ENCODE results near the gene ANKRD40CL. TPM values are rescaled to one million over a fixed set of nuclear protein-coding genes. Genes with fewer than 3 reads are reported as not detected.

Gene ANKRD40CL
- total and polyA plus RNA-seq, 9 donors = not detected

- Histone ChIP-seq H3K4me3 (no peak overlapping the region), H3K27ac (peak overlapping the region; percentile 5 to 40), H3K9me3 (no peaks in the 10 kb centered on the region), H3K36me3 (no peaks in the 10 kb centered on the region), H3K27me3 (no peaks in the 10 kb centered on the region), H3K4me1 (ENCODE audit: insufficient read depth) (peaks cover 8% of the 10 kb centered on the region)
- TF ChIP-seq CTCF (IDR thresholded peaks at IDR 0.05) (no peak), EP300 (IDR thresholded peaks at IDR 0.05) (no peak), POLR2A (IDR thresholded peaks at IDR 0.05) (no peak)
- WGBS, 3 donors = 72 to 88% (median 78%) methylated on average over 4 of the region's 4 CpGs
- DNase-seq = no peak
- intact Hi-C loops (cut with DNase I) = loop anchor here in 3 of 4 donors (2.0 to 10.0 kb wide), 4 partner anchors 56 to 240 kb away; partner anchors contain the start of gene SPATA20 (in 1 of the 3)
Measured at GRCh38 chr17:50785126-50785525, 17.8 kb upstream of the ANKRD40CL start.

- Histone ChIP-seq H3K36me3 (no peaks in the 10 kb centered on the region), H3K9me3 (no peaks in the 10 kb centered on the region), H3K27ac (no peak overlapping the region), H3K27me3 (no peaks in the 10 kb centered on the region), H3K4me3 (no peak overlapping the region), H3K4me1 (ENCODE audit: insufficient read depth) (peaks cover 8% of the 10 kb centered on the region)
- WGBS, 3 donors = 88 to 96% (median 89%) methylated on average over 2 of the region's 2 CpGs
- no peak for TF ChIP-seq CTCF (IDR thresholded peaks at IDR 0.05)
- TF ChIP-seq EP300 (IDR thresholded peaks at IDR 0.05) = no peak
- TF ChIP-seq POLR2A (IDR thresholded peaks at IDR 0.05) = no peak
- no peak for DNase-seq
- intact Hi-C loops (cut with DNase I) = loop anchor here in 3 of 4 donors (2.0 to 10.0 kb wide), 5 partner anchors 57 to 239 kb away; partner anchors contain the start of gene SPATA20 (in 1 of the 3)
Measured at GRCh38 chr17:50783905-50784304, 16.6 kb upstream of the ANKRD40CL start.

- Histone ChIP-seq H3K27me3 (no peaks in the 10 kb centered on the region), H3K27ac (no peak overlapping the region), H3K4me3 (no peak overlapping the region), H3K36me3 (no peaks in the 10 kb centered on the region), H3K4me1 (ENCODE audit: insufficient read depth) (peaks cover 8% of the 10 kb centered on the region), H3K9me3 (no peaks in the 10 kb centered on the region)
- WGBS, 3 donors = 17 to 20% (median 19%) methylated on average over 7 of the region's 7 CpGs
- TF ChIP-seq CTCF (IDR thresholded peaks at IDR 0.05) = peak; percentile 93 to 99 (median 98)
- TF ChIP-seq EP300 (IDR thresholded peaks at IDR 0.05) = no peak
- TF ChIP-seq POLR2A (IDR thresholded peaks at IDR 0.05) = no peak
- intact Hi-C loops (cut with DNase I) = loop anchor here in 2 of 4 donors (2.0 to 10.0 kb wide), 4 partner anchors 60 to 238 kb away; partner anchors contain the start of gene SPATA20 (in 1 of the 2)
- DNase-seq = peak; percentile 79 to 94 (median 89)
Measured at GRCh38 chr17:50783193-50783660, 15.9 kb upstream of the ANKRD40CL start.

GRCh38 chr17:50781167-50781566 lies 13.8 kb upstream of the ANKRD40CL start:
- Histone ChIP-seq H3K27ac (no peak overlapping the region), H3K4me3 (peak overlapping the region; percentile 12), H3K9me3 (no peaks in the 10 kb centered on the region), H3K27me3 (no peaks in the 10 kb centered on the region), H3K36me3 (no peaks in the 10 kb centered on the region), H3K4me1 (ENCODE audit: insufficient read depth) (peaks cover 7% of the 10 kb centered on the region)
- WGBS, 3 donors = 26 to 47% (median 41%) methylated on average over 38 of the region's 38 CpGs
- peak in 1 of 5 donors; percentile 54 for DNase-seq
- intact Hi-C loops (cut with DNase I) = loop anchor here in 2 of 4 donors (5.0 to 10.0 kb wide), 3 partner anchors 174 to 236 kb away; partner anchors contain the start of gene SPATA20 (in 1 of the 2)
- no peak for TF ChIP-seq CTCF (IDR thresholded peaks at IDR 0.05)
- no peak for TF ChIP-seq POLR2A (IDR thresholded peaks at IDR 0.05)
- TF ChIP-seq EP300 (IDR thresholded peaks at IDR 0.05) = no peak

Measured in ovary (tissue), 9 donors.